Stimulated activated CD4-positive, alpha-beta T cell treated with anti-CD3 and anti-CD28 coated beads, Interleukin-2, amount 100 ng/mL, for 4 hours (primary cell): ENCODE results near the gene NECTIN1.
"Not testable (repeated sequence)": the region's sequence is repeated elsewhere in the genome, so short reads cannot be mapped to it uniquely, and the experiment has no call there.

ENCODE experiments used
- DNase-seq: peaks from one replicate; pipeline ENCODE4 v3.0.0-alpha.2; 2020; ENCODE audit warnings: low read depth

Gene NECTIN1

DNA sequence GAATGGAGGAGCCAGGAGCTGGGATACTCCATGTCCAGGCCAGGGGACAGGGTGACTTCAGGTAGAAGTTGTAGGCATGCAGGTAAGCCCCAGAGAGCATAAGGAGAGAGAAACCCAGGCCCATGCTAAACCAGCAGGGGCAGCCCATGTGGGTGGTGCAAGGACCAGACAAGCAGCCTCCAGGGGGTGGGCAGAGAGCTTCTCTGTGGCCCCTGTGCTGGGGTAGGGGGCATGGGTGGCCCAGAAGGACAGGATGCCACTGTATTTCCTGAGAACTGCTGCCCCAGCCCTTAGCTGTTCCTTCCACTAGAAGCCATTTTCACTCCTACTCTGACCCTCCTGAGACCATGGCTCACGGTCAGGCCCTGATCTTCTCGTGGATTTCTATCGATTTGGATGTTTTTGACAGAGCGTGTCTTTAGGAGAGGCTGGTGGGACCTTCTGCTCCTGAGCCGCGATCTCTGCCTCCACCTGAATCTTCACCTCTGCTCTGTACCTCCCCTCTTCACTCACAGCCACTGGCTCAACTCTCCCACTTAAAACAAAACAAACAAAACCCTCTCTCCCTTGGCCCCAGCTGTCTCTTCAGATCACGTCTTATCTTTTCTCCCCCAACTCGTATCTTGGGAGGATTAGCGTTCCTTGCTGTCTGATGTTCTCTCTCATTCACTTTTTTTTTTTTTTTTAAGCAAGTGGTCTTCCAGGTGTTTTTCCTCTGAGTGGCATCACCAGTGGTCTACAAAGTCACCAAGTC lies 112.2 kb downstream of the NECTIN1 start:
- no peak for DNase-seq

DNA sequence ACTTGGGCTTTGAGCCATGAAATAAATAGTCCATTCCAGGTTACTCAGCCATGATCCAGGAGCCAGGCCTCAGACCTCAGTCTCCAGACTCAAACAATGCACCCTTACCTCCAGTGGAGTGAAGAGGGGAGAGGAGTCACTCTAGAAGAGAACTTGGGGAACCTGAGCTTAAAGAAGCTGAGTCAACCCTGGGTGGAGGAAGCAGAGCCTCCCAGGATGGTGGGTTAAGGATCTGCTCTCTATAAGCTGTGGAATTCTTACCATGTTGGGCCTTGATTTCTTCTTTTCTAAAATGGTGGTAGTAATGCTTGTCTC lies 113.2 kb downstream of the NECTIN1 start:
- no peak for DNase-seq

DNA sequence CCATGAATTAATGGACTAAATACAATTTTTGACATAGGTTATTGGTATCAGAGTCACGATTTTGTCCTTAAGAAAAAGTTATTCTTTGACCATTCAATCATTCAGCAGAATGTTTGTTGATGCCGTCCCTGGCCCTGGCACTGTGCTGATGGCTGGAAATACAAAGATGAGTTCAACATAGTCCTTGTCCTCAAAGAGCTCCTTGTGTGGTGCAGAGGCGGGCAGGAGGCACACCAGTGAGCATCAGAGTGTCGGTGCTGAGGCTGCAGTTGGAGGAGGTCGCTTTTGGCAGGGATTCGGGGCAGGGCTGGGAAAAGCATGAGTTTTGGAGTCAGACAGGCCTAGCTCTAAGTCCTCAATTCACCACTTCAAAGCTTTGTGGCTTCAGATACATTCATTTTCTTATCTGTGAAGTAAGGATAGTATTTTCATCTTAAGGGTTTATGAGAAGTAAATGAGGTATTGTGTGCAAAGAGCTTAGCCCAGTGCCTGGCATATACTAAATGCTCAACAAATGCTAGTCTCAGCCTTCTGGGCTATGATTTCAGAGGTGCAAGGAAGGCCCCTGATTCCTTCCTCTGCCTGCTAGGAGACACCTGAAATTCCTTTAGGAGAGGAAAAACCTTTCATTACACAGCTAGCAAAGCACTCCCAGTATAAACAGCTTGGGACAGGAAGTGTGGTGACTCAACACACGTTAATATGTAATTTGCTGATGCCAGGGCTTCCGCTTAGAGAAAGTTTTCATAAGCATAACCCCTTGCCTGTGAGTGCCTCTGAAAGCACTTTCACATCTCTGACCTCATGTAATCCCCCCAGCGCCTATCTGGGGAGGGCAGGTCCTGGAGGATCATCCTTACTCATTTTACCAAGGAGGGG lies 113.8 kb downstream of the NECTIN1 start:
- DNase-seq = no peak

DNA sequence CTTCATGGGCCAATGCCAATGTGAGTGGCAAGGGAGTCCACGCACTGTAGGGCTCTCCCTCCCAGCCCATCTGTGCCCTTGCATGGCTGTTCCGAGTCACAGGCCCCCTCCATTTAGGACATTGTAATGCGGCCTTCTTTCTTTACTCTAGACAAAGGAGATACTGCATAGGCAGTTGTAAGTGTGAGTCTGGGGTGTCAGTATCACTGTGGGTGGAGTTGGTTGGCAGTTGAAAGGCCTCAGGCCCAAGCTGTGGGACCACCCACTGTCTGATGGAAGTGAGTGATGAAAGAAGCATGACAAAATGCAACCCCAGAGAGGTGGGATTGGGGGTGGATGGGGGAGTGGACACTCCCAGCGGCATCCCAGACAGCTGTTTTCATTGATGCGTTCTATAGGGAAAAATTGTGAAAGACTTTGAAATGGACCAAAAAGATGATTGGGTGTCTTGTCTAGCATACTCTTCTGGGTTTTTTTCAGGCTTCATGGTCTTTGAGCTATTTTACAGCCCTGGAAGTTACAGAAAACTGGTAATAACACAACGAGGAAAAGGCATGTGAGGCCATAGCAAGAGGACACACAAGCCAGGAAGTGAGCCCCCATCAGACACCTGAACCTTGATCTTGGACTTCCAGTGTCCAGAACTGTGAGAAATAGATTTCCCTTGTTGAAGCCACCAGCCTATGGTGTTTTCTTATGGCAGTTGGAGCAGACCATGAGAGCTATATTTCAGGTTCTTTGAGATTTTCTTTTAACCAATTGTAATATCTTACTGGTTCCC lies 114.6 kb downstream of the NECTIN1 start:
- no peak for DNase-seq

DNA sequence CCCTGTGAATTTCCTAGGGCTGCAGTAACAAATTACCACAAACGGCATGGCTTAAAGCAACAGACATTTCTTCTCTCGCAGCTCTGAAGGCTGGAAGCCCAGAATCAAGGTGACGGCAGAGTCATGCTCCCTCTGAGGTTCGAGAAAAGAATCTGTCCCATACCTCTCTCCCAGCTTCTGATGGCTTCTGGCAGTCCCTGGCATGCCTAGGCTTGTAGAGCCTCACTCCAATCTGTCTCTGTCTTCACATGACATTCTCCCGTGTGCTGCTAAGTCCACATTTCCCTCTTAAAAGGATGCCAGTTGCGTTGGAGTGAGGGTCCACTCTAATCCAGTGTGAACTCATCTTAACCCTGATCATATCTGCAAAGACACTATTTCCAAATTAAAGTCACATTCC lies 116.2 kb downstream of the NECTIN1 start:
- DNase-seq = no peak

DNA sequence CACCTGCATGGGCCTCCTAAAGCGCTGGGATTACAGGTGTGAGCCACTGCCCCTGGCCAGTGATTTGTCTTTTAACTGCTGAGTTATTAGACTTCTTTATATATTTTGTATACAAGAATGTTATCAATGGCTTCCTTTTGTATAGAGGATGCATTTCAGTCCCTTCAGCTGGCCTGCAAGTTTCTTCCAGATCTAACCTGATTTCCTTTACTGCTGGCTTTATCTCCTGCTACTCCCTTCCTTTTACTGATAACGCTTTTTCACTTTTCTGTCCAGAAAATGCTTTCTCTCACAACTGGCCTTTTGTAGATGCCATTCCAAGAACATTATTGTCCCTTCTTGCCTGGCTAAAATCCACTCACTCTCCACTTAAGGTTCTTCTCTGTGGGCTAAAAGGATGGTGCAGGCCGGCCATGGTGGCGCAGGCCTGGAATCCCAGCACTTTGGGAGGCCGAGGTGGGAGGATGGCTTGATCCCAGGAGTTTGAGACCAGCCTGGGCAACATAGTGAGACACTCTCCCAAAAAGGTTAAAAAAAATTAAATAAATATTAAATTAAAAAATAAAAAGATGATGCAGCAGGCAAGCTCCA lies 118.1 kb downstream of the NECTIN1 start:
- no peak for DNase-seq

DNA sequence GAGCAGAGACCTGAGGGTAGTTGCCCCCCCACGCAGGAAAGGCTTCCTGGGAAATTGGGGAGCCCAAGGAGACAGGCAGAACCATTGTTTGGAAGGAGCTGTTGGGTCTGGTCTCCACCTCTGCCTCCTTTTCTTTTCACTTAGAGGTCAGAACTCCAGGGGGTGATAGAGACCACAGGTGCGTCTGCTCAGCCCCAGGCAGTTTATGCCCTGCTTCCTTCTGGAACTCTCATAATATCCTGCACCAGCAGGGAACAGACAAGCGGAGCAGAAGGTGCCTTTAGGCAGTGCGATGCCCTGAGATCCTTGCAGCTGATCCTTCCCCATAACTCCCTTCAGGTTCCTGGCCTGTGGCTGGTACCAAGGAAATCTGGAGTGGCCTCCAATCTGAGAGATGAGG lies 120.2 kb downstream of the NECTIN1 start:
- DNase-seq = no peak

DNA sequence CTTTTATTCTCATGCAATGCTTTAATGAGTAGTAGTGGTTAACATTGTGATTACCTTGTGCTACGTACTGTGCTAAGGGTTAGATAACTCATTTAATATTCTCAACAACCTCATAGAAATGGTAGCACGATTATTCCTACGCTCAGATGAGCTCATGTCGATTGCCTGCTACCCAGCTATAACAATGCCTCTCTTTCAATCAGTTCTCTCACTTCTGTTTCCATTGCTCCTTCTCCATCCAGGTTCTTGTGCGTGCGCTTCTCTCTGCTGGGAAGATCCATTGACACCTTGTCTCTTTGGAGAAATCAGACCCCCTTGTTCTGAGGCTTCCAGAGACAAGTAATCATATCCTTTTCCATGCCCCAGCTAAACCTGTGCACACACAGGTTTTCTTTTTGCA lies 120.8 kb downstream of the NECTIN1 start:
- no peak for DNase-seq

DNA sequence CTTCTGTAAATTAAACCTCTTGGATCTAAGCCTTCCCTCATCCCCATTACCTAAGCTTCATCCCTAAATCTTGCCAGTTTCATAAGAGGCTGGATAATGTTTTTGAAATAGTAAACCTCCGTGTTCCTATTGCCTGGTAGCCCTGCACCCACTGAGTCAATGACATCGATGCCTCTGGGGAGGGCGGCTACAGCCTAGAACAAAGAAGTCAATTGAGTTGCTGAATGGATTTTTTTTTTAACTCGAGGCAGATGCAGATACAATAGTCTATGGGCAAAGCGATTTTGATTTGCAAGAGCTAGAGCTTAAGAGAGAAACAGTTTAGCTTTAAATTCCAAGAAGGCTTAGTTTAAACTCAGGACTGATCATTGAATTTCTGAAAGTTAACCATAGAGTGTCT lies 121.3 kb downstream of the NECTIN1 start:
- no peak for DNase-seq

DNA sequence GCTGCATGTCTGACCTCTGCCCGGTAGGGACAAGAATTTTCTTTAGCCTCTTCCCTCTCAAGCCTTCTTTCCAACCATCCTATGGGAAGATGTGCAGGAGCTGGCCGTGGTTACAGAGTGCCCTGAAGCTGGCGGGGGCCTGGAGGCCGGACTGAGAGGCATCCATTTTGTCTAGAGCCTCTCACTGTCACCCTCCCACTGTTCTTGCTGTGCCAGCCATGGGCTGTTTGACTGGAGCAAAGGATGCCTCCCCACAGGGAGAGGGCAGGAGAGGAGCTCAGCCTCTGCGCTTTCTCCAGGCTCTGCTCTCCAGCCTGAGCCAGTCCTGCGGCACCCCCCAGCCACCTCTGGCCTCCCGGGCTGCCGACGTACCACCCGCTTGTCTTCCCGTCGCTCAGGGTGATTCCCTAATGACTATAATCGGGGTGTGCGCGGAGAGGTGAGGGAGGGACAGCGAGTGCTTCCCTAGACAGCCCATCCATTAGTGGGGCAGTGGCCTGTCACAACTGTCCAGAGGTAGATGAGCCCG lies 123.8 kb downstream of the NECTIN1 start:
- no peak for DNase-seq

DNA sequence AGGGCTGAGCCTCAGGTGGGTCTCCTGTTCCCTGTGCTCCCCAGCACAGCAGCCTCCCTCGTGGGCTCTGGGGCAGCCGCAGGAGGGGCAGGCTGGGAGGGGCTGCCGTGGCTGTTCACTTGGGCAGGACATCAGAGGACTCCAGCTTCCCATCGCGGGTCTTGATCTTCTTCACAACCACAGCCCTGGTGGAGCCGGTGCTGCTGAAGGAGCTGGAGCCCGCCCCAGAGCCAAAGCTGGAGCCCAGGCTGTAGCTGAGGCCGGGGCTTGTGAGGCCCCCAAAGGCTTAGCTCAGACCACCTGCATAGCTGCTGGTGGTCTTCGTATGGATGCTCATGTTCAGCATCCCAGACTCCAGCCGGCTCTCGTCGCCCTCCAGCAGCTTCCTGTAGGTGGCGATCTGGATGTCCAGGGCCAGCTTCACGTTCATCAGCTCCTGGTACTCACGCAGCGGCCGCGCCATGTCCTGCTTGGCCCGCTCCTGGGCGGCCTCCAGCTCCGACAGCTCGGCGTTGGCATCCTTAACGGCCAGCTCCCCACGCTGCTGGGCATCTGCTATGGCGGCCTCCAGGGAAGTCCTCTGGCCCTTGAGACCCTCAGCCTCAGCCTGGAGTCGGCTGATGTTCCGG lies 126.1 kb downstream of the NECTIN1 start:
- DNase-seq = no peak

DNA sequence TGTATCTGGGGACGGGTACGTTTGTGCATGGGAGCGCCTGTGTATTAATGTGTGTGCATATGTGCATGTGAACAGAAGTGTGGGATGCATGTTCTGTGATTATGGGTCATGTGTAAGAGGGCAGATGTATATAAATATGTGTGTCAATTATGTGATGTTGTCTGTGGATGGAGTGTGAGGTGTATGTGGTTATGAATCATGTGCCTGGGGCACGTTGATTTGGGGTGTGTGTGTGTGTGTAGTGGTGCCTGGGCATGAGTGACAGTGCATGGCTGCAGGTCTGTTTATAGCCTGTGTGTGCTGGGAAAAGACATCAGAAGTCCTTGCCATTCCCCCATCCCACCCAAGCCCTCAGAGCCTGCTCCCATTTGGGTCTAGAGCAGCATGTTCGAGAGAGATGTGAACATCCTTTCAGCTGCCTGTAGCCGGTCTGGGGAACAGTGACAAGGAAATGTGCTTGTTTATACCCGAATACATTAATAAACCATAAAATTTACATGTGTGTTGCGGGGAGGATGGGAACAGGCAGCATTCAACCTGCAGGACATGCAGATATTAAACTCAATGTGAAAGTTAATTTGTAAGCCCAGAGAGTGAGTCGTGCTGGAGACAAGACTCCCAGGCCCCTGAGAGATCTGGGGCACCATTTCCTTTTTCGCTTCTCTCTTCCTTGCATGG lies 129.0 kb downstream of the NECTIN1 start:
- no peak for DNase-seq

DNA sequence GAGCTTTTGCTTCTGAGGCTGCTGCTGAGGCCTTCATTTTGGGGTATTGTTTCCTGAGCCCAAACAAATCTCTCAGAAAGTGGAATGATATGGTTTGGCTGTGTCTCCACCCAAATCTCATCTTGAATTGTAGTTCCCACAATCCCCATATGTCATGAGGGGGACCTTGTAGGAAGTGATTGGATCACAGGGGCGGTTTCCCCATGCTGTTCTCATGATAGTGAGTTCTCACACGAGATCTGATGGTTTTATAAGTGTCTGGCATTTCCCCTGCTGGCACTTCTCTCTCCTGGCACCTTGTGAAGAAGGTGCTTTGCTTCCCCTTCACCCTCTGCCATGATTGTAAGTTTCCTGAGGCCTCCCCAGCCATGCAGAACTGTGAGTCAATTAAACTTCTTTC lies 133.1 kb downstream of the NECTIN1 start:
- DNase-seq = not testable (repeated sequence)

DNA sequence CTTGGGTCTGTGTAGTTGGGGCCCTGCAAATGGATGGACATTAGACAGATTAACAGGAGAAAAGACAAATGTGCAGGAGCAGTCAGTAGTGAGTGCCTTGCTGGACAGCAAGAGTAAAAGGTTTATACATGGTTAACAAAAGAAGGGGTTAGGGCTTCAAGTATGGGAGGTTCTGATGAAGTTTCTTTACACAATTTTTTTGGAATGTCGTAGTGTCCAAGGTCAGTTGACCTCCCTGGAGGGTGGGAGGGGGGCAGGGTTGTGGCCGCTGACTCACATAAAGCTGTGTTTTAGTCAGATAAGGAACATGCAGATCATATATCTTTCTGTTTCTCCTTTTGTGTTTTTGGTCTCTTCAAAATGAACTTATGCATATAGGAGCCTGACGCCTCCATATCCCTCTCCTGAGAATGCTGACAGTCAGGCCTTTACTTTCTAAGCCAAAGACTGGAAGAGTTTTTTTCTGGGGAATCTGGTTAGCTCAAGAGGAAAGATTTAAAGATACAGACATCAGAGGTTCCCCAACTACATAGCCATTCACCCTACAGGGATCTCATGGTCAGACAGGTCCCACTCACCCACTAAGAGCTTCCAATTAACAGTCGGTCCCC lies 134.3 kb downstream of the NECTIN1 start:
- no peak for DNase-seq

DNA sequence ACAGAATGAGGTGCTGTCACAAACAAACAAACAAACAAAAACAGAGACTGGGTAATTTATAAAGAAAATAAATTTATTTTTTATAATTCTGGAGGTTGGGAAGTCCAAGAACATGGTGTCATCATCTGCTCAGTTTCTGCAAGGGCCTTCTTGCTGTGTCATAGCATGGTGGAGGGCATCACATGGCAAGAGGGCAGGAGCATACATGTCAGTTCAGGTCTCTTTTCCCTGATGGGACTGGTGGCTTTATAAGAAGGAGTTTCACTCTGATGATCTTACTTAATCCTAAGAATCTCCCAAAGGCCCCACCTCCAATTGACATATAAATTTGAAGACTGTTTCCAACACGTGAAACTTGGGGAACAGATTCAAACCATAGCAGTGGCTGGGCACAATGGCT lies 135.7 kb downstream of the NECTIN1 start:
- no peak for DNase-seq

DNA sequence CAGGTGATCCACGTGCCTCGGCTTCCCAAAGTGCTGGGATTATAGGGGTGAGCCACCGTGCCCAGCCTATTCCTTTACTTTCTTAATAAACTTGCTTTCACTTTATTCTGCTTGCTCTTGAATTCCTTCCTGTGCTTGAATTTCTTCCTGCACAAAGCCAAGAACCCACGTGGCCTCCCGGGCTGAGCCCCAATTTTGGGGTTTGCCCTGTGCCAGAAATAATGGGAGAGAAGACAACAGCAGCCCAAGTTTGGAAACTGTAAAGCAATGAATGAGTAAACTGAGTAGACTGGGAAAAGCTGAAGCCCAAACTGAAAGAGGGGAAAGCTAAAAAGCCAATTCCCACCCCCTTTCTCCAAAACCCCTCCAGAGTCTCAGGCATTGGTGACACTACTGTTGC lies 136.4 kb downstream of the NECTIN1 start:
- no peak for DNase-seq

DNA sequence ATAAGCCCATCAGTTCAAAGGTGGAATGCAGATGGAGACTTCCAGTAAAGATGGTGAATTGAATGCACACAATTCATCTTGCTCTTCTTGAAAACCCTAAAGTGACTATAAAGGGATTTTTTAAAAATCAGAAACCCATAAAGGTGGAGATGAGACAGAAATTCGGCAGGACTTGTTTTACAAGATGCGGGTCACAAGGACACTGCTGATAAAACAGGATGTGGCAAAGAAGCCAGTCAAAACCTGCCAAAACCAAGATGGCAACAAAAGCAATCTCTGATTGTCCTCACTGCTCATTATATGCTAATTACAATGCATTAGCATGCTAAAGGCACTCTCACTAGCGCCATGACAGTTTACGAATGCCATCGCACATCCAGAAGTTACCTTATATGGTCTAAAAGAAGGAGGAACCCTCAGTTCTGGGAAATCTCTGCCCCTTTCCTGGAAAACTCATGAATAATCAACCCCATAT lies 137.1 kb downstream of the NECTIN1 start:
- DNase-seq = no peak

DNA sequence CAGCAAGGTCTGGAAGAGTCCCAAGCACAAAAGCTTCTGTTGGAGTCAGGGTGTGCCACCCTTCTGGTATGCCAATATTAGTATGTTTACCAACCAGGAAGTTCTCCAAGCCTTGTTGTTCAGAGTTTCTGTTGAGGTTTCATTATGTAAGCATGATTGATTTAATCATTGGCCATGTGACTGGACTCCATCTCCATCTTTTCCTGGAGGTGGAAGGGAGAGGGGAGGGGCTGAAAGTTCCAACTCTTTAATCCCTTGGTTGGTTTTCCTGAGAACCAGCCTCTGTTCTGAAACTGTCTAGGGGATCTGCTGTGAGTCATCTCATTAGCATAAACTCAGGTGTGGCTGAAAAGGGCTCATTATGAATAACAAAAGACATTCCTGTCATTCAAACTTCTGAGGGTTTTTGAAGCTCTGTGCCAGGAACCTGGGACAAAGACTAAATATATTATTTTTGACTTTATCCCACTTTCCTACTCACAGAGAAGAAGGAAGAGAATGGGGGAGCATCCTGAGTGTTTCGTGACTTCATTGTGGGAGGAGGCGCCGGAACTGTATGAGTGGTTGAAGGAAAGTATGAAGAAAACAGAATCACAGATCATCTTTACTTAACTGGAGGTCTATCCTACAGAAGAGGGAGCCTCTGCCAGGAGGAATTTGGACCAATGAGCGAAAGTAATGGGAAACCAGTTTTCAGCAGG lies 138.2 kb downstream of the NECTIN1 start:
- no peak for DNase-seq

DNA sequence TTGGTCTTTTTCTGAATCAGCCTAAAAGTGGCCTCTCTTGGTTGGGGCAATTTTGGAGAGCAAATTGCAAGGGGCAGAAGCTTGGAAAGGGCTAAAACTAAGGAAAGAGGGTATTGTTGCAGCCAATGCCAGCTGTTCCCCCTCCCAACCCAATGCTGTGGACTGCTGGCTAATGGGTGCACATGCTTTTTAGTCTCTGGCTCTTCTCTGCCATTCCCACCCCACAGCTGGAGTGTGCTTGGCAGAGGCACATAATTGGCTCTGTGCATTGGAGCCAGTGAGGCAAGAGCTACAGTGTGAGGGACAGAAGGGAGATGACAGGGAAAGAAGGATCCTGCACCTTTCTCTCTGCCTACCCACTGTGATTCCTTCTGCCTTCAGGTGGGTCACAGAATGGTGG lies 140.0 kb downstream of the NECTIN1 start:
- DNase-seq = no peak
